ENCODE results near the gene MST1.
A peak's percentile ranks its signal among the peaks of the same experiment; 100 is the strongest.

The MST1 gene

GRCh38 chr3:49723628-49724551 is 34.6 kb upstream of the MST1 start, which contains the start of gene GMPPB:
TSS of gene GMPPB (minus strand) at chr3:49723951. CDS start at chr3:49723726, 225 bp downstream.
- Mint-ChIP-seq H3K4me3 (peak within 1 kb of the TSS; percentile 90), H3K4me1 (peaks cover 31% of the 10 kb centered on the region), H3K9me3 (no peaks in the 10 kb centered on the region), H3K27ac (peak within 1 kb of the TSS; percentile 99), H3K27me3 (ENCODE audit: low read depth, poor library complexity) (no peaks in the 10 kb centered on the region), H3K36me3 (ENCODE audit: low read depth) (peaks cover 20% of the 10 kb centered on the region)
- TF ChIP-seq, protein P1, sequence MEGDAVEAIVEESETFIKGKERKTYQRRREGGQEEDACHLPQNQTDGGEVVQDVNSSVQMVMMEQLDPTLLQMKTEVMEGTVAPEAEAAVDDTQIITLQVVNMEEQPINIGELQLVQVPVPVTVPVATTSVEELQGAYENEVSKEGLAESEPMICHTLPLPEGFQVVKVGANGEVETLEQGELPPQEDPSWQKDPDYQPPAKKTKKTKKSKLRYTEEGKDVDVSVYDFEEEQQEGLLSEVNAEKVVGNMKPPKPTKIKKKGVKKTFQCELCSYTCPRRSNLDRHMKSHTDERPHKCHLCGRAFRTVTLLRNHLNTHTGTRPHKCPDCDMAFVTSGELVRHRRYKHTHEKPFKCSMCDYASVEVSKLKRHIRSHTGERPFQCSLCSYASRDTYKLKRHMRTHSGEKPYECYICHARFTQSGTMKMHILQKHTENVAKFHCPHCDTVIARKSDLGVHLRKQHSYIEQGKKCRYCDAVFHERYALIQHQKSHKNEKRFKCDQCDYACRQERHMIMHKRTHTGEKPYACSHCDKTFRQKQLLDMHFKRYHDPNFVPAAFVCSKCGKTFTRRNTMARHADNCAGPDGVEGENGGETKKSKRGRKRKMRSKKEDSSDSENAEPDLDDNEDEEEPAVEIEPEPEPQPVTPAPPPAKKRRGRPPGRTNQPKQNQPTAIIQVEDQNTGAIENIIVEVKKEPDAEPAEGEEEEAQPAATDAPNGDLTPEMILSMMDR (IDR thresholded peaks at IDR 0.05), result no peak
- peak; percentile 94 for DNase-seq

DNA sequence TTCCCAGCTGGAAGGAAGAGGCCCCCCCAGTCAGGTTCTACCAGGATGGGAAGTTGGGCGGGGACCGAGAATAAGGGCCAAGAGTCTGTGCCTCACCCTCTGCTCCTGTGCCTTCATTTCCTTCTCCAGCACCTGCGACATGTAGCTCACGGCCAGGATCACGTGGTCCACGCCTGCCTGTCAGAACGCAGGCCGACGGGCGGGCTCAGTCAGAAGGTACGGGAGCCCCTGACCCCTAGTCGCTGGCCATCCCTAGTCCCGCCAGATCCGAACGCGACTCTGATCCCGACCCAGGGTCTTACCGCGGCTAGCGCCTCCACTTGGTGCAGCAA is 34.0 kb upstream of the MST1 start:
- Mint-ChIP-seq H3K4me3 (peak overlapping the region; percentile 90), H3K36me3 (ENCODE audit: low read depth) (peaks cover 15% of the 10 kb centered on the region), H3K4me1 (peaks cover 36% of the 10 kb centered on the region), H3K27ac (peak overlapping the region; percentile 99), H3K27me3 (ENCODE audit: low read depth, poor library complexity) (no peaks in the 10 kb centered on the region), H3K9me3 (no peaks in the 10 kb centered on the region)
- DNase-seq, result peak; percentile 48
- TF ChIP-seq, protein P1 (IDR thresholded peaks at IDR 0.05), result no peak

DNA sequence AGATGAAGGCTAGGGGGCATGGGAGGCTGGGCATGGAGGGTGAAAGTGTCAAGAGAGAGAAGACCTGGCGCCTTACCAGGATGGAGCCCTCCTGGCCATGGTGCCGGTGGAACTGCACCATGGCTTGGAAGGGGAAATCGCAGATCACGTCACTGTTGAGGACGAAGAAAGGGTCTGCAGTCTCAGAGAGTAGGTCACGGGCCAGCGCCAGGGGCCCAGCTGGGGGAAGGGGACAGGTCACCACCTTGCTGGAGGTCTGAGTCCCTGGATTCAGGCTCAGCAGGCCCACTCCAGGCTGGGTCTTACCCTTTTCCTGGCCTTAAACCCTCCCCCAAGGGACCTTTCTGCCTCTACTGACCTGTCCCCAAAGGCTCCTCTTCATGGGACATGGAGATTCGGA is 33.6 kb upstream of the MST1 start:
- H3K36me3 Mint-ChIP-seq (ENCODE audit: low read depth), result peaks cover 11% of the 10 kb centered on the region
- H3K27me3 Mint-ChIP-seq (ENCODE audit: low read depth, poor library complexity), result no peaks in the 10 kb centered on the region
- TF ChIP-seq, protein P1 (IDR thresholded peaks at IDR 0.05), result no peak
- H3K4me3 Mint-ChIP-seq, result peak overlapping the region; percentile 90
- peaks cover 36% of the 10 kb centered on the region for H3K4me1 Mint-ChIP-seq
- no peaks in the 10 kb centered on the region for H3K9me3 Mint-ChIP-seq
- no peak for DNase-seq
- H3K27ac Mint-ChIP-seq, result peak overlapping the region; percentile 99

DNA sequence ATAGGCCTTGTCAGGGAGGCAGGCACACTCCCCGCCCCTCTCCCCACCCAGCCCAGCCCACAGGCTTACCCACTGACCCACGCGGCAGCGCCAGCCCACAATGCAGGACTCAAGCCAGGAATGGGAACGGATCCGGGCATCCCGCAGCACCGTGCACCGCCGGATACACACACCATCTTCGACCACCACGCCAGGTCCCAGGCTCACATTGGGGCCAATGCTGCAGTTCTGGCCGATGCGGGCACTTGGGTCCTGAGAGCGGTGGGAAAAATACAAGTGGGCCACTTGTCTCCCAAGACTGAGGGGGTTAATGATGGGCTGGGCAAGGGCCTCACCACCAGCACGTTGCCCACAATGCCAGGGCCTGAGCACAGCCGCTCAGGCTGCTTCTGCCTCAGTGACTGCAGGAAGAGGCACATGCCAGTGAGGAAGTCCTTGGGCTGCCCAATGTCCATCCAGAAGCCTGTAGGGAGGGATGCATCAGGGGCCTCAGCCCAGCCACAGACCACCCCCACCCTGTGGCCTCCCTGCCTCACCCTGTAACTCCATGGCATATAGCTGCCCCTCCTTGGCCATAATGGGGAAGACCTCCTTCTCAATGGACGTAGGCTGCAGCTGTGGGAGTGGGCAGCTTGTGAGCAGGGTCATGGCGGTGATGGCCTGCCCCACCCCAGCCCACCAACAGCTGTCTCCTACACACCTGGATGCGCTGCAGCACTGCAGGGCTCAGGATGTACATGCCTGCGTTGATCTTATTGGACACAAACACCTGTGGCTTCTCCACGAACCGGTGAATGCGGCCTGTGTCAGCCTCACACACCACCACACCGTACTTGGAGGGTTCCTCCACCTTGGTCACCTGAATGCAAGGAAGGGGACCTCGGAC is 32.9 kb upstream of the MST1 start:
- TF ChIP-seq, protein P1 (IDR thresholded peaks at IDR 0.05), result no peak
- H3K4me1 Mint-ChIP-seq, result peaks cover 41% of the 10 kb centered on the region
- peak overlapping the region; percentile 90 for H3K4me3 Mint-ChIP-seq
- no peaks in the 10 kb centered on the region for H3K27me3 Mint-ChIP-seq (ENCODE audit: low read depth, poor library complexity)
- peaks cover 7% of the 10 kb centered on the region for H3K36me3 Mint-ChIP-seq (ENCODE audit: low read depth)
- DNase-seq, result no peak
- H3K27ac Mint-ChIP-seq, result peak overlapping the region; percentile 48
- H3K9me3 Mint-ChIP-seq, result no peaks in the 10 kb centered on the region

DNA sequence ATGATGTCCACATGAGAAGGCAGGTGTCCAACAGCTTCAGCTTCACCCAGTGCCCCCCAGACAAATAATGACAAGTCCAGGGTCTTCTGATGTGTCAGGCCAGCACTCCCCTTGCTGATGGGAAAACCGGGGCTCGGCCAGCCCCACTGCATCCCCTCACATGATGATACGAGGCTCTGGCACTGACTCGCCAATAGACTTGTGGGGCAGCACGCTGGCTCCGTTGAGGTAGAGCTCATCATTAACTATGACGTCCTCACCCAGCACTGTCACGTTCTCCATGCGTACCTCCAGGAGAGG is 32.3 kb upstream of the MST1 start:
- TF ChIP-seq, protein P1 (IDR thresholded peaks at IDR 0.05), result no peak
- no peaks in the 10 kb centered on the region for H3K9me3 Mint-ChIP-seq
- H3K36me3 Mint-ChIP-seq (ENCODE audit: low read depth), result peaks cover 7% of the 10 kb centered on the region

More for the DNA sequence above, 32.3 kb upstream of the MST1 start:
- DNase-seq, result no peak
- Mint-ChIP-seq H3K27ac (no peak overlapping the region), H3K4me1 (peaks cover 41% of the 10 kb centered on the region), H3K27me3 (ENCODE audit: low read depth, poor library complexity) (no peaks in the 10 kb centered on the region), H3K4me3 (no peak overlapping the region)
